Measurements from ENCODE around the gene CDCP1. TPM values are rescaled to one million over a fixed set of nuclear protein-coding genes. Genes with fewer than 3 reads are reported as not detected.

Gene CDCP1
- total RNA-seq, 6 donors from 2014 or later, result 9.9 to 32.7 (median 19.2) TPM

GRCh38 chr3:45173776-45174175, 27.6 kb upstream of the CDCP1 start:
- H3K27me3 ChIP-seq, result no peaks in the 10 kb centered on the region
- ATAC-seq (ENCODE audit: low FRiP score in 2 of 2) (no peak), DNase-seq (no peak)
- no peaks in the 10 kb centered on the region for H3K36me3 ChIP-seq
- no peaks in the 10 kb centered on the region for H3K4me1 ChIP-seq
- TF ChIP-seq CTCF (IDR thresholded peaks at IDR 0.05), result no peak
- no peak for TF ChIP-seq EP300 (IDR thresholded peaks at IDR 0.05)
- no peak for TF ChIP-seq POLR2A (IDR thresholded peaks at IDR 0.05)
- TF ChIP-seq POLR2AphosphoS5 (IDR thresholded peaks at IDR 0.05), result no peak
- no peak overlapping the region for H3K4me3 ChIP-seq
- no peak overlapping the region for H3K27ac ChIP-seq
- H3K9me3 ChIP-seq, result no peaks in the 10 kb centered on the region
- WGBS, 2 donors, result 93 to 95% methylated on average over 1 of the region's 1 CpG

- Histone ChIP-seq H3K4me1 (peaks cover 6 to 16% (median 11%) of the 10 kb centered on the region in 4 donors), H3K27me3 (no peaks in the 10 kb centered on the region), H3K36me3 (no peaks in the 10 kb centered on the region), H3K27ac (no peak overlapping the region), H3K9me3 (no peaks in the 10 kb centered on the region), H3K4me3 (no peak overlapping the region)
- WGBS, 2 donors, result 70 to 96% methylated on average over 4 of the region's 4 CpGs
- ATAC-seq (ENCODE audit: low FRiP score in 2 of 2), result no peak
- no peak for TF ChIP-seq EP300 (IDR thresholded peaks at IDR 0.05)
- TF ChIP-seq POLR2AphosphoS5 (IDR thresholded peaks at IDR 0.05), result no peak
- no peak for TF ChIP-seq POLR2A (IDR thresholded peaks at IDR 0.05)
- TF ChIP-seq CTCF (IDR thresholded peaks at IDR 0.05), result no peak
- no peak for DNase-seq
Observed at GRCh38 chr3:45171283-45171682, 25.1 kb upstream of the CDCP1 start.

- Histone ChIP-seq H3K27ac (no peak overlapping the region), H3K36me3 (no peaks in the 10 kb centered on the region), H3K27me3 (no peaks in the 10 kb centered on the region), H3K4me3 (no peak overlapping the region), H3K9me3 (no peaks in the 10 kb centered on the region), H3K4me1 (peaks cover 6 to 18% (median 11%) of the 10 kb centered on the region in 4 donors)
- ATAC-seq (ENCODE audit: low FRiP score in 2 of 2) (peak in 1 of 2 donors; percentile 4), DNase-seq (no peak)
- 65% methylated on average over 3 of the region's 3 CpGs for WGBS, 2 donors
- TF ChIP-seq CTCF (IDR thresholded peaks at IDR 0.05) (no peak), POLR2A (IDR thresholded peaks at IDR 0.05) (no peak), EP300 (IDR thresholded peaks at IDR 0.05) (no peak)
Observed at GRCh38 chr3:45170096-45170495, 23.9 kb upstream of the CDCP1 start.

- DNase-seq (no peak), ATAC-seq (ENCODE audit: low FRiP score in 2 of 2) (no peak)
- WGBS, 2 donors, result 91 to 93% methylated on average over 12 of the region's 12 CpGs
- no peaks in the 10 kb centered on the region for H3K36me3 ChIP-seq
- peaks cover 6 to 18% (median 11%) of the 10 kb centered on the region in 4 donors for H3K4me1 ChIP-seq
- no peak for TF ChIP-seq EP300 (IDR thresholded peaks at IDR 0.05)
- no peak for TF ChIP-seq POLR2AphosphoS5 (IDR thresholded peaks at IDR 0.05)
- no peak for TF ChIP-seq POLR2A (IDR thresholded peaks at IDR 0.05)
- TF ChIP-seq CTCF (IDR thresholded peaks at IDR 0.05), result no peak
- H3K4me3 ChIP-seq, result no peak overlapping the region
- H3K27me3 ChIP-seq, result no peaks in the 10 kb centered on the region
- no peak overlapping the region for H3K27ac ChIP-seq
- H3K9me3 ChIP-seq, result no peaks in the 10 kb centered on the region
Observed at GRCh38 chr3:45169125-45169904, 23.1 kb upstream of the CDCP1 start.

GRCh38 chr3:45168451-45168850, 22.3 kb upstream of the CDCP1 start:
- H3K9me3 ChIP-seq, result no peaks in the 10 kb centered on the region
- H3K27ac ChIP-seq, result no peak overlapping the region
- no peak for DNase-seq
- ATAC-seq (ENCODE audit: low FRiP score in 2 of 2), result no peak
- peaks cover 6 to 18% (median 11%) of the 10 kb centered on the region in 4 donors for H3K4me1 ChIP-seq
- WGBS, 2 donors, result 70 to 77% methylated on average over 4 of the region's 4 CpGs
- H3K27me3 ChIP-seq, result no peaks in the 10 kb centered on the region
- H3K4me3 ChIP-seq, result no peak overlapping the region
- no peaks in the 10 kb centered on the region for H3K36me3 ChIP-seq
- TF ChIP-seq POLR2A (IDR thresholded peaks at IDR 0.05), result no peak

Measured in upper lobe of left lung (tissue), 6 donors.